Keratinocyte (primary cell): ENCODE results near the gene PAQR7.

Experiments
- CTCF ChIP-seq, 3 experiments: IDR thresholded peaks in 1 of 3; conservative IDR thresholded peaks in 1 of 3; optimal IDR thresholded peaks in 1 of 3; 2 replicates in 2 of 3; 3 replicates in 1 of 3; pipeline versions ENCODE3 to v1.5.1; 2011; ENCODE audit warnings: low read length in 3 of 3, mild to moderate bottlenecking in 3 of 3, moderate library complexity in 2 of 3, control low read depth in 1 of 3, inconsistent platforms in 1 of 3; ENCODE audit not compliant: insufficient read depth in 2 of 3; ENCODE audit errors: extremely low read depth in 1 of 3
- EZH2 ChIP-seq: IDR thresholded peaks from one replicate; pipeline ENCODE4 v1.6.1; 2012; ENCODE audit warnings: inconsistent platforms, mild to moderate bottlenecking, low read length, moderate library complexity

DNA sequence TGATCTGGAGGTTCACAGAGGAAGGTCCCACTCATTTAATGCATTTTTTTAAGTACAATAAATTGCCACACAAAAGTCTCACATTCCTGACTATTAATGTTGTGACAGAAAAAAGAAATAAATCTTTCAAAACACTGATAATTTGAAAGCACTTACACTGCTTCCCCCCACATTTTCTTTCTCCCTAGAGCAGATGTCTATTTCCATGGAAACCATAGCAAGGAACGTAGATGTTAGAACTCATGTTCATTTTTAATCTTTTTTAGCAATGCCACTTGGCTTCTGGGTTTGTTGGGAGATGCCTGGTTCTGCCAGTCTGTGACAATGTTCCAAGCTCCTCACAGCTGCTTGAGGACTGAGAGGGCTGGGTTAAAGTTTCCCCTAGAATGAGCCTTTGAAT lies 32.7 kb upstream of the PAQR7 start:
- TF ChIP-seq CTCF (optimal IDR thresholded peaks at IDR 0.05 in 1 of 3, IDR thresholded peaks at IDR 0.05 in 1 of 3, conservative IDR thresholded peaks at IDR 0.05 in 1 of 3; ENCODE audit: extremely low read depth in 1 of 3, insufficient read depth in 2 of 3, low read length in 3 of 3) (no peak), EZH2 (no peak)
